ENCODE measurements around the gene REEP1. TPM values are rescaled to one million over a fixed set of nuclear protein-coding genes. Genes with fewer than 3 reads are reported as not detected.
A peak's percentile ranks its signal among the peaks of the same experiment; 100 is the strongest.
"Not testable (repeated sequence)": the region's sequence is repeated elsewhere in the genome, so short reads cannot be mapped to it uniquely, and the experiment has no call there.

REEP1 gene
- total RNA-seq, 2 experiments from 2014 or later: 0.20 to 0.25 TPM

DNA sequence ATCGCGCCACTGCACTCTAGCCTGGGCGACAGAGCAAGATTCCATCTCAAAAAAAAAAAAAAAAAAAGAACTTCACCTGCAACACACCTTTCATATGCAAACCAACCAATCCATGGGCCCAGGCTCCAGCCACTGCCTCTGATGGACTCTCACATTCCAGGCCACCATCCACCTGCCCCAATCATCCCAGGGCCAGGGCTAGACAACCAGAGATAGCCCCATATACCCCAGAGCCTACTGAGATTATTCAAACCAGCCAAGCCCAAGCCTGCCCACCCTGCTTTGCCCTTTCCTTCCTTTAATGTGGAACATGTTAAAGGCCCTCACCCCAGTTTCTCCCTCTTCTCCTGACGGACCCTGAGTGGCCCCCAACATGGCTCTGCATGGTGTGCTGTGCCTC is 81.1 kb downstream of the REEP1 start:
- Mint-ChIP-seq H3K9me3 (no peaks in the 10 kb centered on the region), H3K27ac (no peak overlapping the region), H3K36me3 (no peaks in the 10 kb centered on the region), H3K27me3 (no peaks in the 10 kb centered on the region), H3K4me1 (no peaks in the 10 kb centered on the region), H3K4me3 (no peak overlapping the region)
- no peak for DNase-seq

DNA sequence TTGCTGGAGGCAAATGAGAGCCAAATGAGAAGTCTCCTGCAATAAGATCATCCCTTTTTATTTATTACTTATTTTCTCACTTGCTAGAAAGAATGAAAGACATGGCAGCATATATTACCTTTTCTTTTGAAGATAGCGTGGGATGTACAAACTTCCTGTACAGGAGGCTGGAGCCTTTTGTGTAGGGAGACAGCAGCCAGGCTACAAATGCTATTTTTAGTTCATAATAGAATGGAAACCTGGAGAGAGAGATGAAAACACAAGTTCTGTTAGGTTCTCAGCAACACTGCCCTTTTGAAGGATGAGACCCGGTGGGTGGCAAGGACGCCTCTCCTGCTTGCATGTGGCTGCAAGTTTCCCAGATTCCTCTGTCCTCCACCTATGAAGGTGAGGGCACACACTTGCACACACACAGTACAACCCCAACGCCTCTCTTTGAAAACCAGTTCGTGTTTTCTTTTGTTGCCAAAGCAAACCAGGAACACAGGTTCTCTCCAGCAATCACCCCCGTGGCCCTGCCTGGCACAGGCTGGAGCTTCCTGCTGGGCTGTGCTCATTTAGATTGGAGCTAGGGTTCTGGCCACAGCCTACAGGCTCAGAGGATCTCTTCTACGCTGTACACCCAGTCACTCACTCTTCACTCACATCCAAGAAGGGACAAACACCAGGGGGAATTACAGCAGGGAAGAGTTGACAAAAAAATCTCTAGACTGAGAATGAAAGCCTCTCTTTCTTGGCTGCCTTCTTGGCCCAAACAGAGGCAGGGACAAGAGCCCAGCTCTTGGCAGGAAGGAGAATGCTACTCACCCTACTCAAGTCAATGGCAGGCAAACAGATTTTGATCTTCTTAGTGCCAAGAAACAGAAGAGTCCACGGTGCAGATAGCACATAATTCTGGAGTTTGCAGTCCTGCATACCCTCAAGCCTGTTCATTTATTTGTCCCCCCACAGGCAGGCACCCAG is 82.6 kb downstream of the REEP1 start:
- H3K27ac Mint-ChIP-seq: no peak overlapping the region
- no peaks in the 10 kb centered on the region for H3K27me3 Mint-ChIP-seq
- DNase-seq: no peak
- no peak overlapping the region for H3K4me3 Mint-ChIP-seq
- H3K9me3 Mint-ChIP-seq: no peaks in the 10 kb centered on the region
- H3K36me3 Mint-ChIP-seq: no peaks in the 10 kb centered on the region
- H3K4me1 Mint-ChIP-seq: no peaks in the 10 kb centered on the region

DNA sequence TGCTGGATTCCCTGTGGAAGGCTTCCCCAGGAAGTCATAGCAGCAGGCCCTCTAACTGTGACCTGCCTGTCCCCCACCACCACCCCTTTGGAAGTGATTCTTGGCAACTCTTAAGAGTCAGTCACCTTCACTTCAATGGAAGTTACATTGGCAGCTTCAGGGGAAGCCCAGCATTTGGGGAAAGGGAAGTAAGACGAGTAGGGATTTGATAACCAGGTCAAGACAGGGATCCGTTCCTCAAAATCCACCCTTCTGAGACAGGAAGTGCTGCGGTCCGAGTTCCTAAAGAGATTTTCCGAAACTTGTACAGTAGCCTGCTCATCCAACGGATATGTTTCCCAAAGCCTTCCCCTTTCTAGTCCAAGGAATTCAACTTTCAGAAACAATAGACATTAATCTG is 84.0 kb downstream of the REEP1 start:
- H3K4me1 Mint-ChIP-seq: no peaks in the 10 kb centered on the region
- no peaks in the 10 kb centered on the region for H3K27me3 Mint-ChIP-seq
- H3K4me3 Mint-ChIP-seq: no peak overlapping the region
- H3K36me3 Mint-ChIP-seq: no peaks in the 10 kb centered on the region
- H3K27ac Mint-ChIP-seq: no peak overlapping the region
- H3K9me3 Mint-ChIP-seq: no peaks in the 10 kb centered on the region
- DNase-seq: no peak

DNA sequence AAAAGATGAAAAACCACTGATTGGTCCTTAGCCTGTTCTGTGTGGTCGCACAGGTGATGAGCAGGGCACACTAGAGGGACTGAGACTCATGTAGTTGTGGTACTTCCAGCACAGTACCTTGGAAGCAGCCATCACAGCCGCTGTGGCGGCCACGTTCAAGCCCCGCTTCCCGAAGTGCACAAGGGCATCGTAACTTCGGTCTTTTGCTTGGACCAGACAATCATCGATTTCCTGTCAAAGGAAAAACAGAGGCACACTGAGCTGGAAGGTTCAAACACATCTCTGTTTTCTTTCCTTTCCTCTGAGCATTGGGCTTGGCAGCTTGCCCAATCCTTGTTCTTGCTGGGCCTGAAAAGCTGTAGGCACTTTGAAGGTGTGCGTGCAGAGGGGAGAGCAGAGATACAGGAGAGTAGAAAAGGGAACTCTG is 85.6 kb downstream of the REEP1 start:
- H3K4me1 Mint-ChIP-seq: no peaks in the 10 kb centered on the region
- H3K9me3 Mint-ChIP-seq: no peaks in the 10 kb centered on the region
- DNase-seq: no peak
- H3K27me3 Mint-ChIP-seq: no peaks in the 10 kb centered on the region
- H3K4me3 Mint-ChIP-seq: no peak overlapping the region
- H3K36me3 Mint-ChIP-seq: no peaks in the 10 kb centered on the region
- H3K27ac Mint-ChIP-seq: no peak overlapping the region

DNA sequence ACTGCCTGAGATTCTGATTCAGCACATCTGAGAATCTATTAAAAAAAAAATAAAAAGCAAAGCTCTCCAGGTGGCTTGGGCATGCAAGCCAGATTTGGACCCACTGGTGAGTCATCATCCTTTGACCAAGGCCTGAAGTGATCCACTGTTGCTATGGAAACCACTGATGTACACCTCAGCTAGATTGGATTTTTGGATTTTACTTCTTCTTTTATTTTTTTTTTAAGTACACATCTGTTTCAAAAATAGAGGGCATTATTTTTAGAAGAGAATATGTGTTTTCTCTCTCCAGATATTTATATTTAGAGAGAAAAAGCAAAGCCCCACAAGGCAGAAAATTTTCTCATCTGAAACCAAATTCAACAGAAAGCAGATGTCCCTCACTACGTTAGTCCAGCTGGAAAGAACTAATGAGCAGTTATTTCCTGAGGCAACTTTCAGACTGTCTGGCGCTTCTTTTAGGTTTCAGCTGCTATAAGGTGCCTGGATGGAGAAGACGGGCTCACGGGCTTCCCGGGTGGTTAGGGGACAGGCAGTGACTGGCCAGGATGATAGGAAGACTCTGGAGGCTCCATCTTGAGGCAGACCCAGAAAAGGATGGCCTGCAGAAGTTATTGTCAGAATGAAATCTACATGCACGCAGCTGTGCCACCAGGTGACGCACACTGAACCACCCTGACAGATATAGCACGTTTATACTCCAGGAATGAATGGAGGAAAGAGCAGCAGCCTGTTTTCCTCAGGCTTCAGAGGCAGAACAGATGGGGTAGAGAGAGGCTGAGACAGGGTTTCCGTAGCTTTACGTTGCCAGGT is 87.6 kb downstream of the REEP1 start:
- H3K27me3 Mint-ChIP-seq: no peaks in the 10 kb centered on the region
- H3K4me1 Mint-ChIP-seq: no peaks in the 10 kb centered on the region
- no peaks in the 10 kb centered on the region for H3K9me3 Mint-ChIP-seq
- no peaks in the 10 kb centered on the region for H3K36me3 Mint-ChIP-seq
- H3K4me3 Mint-ChIP-seq: no peak overlapping the region
- H3K27ac Mint-ChIP-seq: no peak overlapping the region
- DNase-seq: no peak

DNA sequence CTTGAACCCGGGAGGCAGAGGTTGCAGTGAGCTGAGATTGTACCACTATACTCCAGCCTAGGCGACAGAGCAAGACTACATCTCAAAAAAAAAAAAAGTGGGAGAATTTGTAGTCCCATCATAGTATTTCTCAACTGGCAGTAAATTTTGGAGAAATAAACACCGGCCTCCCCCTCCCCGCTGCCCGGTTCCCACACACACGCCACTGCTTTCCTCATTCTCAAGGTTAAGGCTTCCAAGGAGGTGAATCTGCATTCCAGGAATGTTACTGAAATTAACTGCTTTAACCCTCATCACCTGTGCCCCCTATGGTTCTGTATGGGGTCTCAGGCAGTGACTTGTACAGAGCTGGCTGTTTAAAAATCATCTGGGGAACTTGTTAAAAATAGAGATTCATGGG is 88.2 kb downstream of the REEP1 start:
- H3K4me3 Mint-ChIP-seq: no peak overlapping the region
- no peaks in the 10 kb centered on the region for H3K36me3 Mint-ChIP-seq
- H3K27me3 Mint-ChIP-seq: no peaks in the 10 kb centered on the region
- no peak overlapping the region for H3K27ac Mint-ChIP-seq
- H3K4me1 Mint-ChIP-seq: no peaks in the 10 kb centered on the region
- no peaks in the 10 kb centered on the region for H3K9me3 Mint-ChIP-seq
- no peak for DNase-seq

DNA sequence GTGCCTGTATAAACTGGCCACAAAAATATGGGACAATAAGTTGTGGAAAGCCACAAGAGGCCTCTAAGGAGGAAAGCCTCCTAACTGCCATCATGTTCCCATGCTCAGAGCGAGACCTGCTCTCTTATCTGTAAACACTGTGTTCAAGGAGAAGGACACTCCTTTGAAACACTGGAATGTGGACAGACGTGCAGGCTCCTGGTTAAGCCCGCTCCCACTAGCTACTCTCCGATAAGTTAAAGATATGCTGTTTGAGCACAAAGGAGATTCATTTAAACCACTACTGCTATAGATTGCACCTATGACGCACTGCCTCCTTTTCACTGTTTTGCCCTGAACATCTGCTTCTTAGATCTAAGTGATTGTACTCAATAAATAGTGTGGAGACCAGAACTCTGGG is 92.2 kb downstream of the REEP1 start:
- not testable (repeated sequence) for H3K36me3 Mint-ChIP-seq, H3K27me3 Mint-ChIP-seq, H3K9me3 Mint-ChIP-seq, DNase-seq, H3K4me1 Mint-ChIP-seq, H3K27ac Mint-ChIP-seq, H3K4me3 Mint-ChIP-seq

DNA sequence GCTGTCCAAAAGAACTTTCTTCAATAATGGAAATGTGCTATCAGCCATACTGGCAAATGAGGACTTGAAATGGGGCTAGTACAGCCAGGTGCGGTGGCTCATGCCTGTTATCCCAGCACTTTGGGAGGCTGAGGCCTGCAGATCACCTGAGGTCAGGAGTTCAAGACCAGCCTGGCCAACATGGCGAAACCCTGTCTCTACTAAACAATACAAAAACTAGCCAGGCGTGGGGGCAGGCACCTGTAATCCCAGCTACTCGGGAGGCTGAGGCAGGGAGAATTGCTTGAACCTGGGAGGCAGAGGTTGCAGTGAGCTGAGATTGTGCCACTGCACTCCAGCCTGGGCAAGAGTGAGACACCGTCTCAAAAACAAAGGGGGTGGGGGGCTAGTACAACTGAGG is 92.6 kb downstream of the REEP1 start:
- H3K36me3 Mint-ChIP-seq, H3K27ac Mint-ChIP-seq, H3K4me1 Mint-ChIP-seq, DNase-seq, H3K9me3 Mint-ChIP-seq, H3K4me3 Mint-ChIP-seq, H3K27me3 Mint-ChIP-seq: not testable (repeated sequence)

DNA sequence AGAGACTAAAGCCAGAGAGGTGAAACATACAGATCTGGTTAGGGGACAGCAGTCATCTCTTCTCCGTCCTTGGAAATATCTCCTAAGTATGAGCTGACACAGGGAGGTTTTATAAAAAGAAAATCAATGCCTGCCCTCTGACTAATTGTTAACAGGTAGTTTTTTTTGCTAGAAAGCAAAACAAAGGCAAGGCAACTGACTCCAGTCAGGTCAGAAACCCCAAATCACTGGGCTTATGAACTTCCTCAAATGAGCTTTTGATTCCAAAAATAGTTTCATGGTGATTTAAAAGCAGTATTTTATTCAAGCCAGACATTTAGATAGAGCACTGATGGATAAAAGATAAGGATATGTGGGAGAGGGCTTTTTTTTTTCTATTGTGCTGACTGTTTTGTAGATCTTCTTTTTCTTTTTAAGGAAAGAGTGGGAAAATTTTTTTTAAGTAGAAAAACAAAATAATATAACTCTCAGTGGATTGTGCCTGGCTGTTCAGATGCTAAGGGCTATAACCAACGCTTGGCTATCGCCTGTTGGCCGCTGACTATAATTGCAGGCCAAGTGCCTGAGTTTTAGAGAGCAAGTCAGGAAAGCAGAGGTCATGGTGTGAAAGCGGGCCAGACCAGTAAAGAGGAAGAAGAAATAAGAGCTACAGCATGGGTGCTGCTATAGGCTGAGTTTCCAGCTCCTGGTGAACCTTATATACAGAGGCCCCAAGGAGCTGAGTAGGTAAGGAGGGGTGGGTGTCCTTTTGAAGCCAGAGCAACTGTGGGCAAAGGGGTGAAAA is 93.3 kb downstream of the REEP1 start:
- H3K36me3 Mint-ChIP-seq: no peaks in the 10 kb centered on the region
- H3K4me3 Mint-ChIP-seq: no peak overlapping the region
- no peak overlapping the region for H3K27ac Mint-ChIP-seq
- DNase-seq: no peak
- no peaks in the 10 kb centered on the region for H3K27me3 Mint-ChIP-seq
- no peaks in the 10 kb centered on the region for H3K9me3 Mint-ChIP-seq
- H3K4me1 Mint-ChIP-seq: peaks cover 4% of the 10 kb centered on the region

DNA sequence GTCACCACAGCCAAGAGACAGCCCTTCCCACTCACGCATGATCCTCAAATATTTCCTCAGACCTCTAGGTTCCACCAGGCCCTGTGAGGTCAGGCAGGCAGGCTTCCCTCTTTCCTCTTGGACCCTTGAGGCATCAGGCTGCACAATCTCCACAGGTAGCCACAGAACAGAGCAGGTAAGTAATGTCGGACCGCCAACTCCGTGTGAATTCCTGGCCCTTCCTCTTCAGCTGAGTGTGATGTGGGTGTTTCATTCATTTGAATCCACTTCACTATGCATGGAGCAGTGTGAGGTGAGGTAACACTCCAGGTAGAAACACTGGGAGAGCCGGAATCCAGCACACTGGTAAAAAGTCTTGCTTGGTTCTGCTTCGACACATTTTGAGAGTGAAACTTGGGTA is 94.2 kb downstream of the REEP1 start:
- no peaks in the 10 kb centered on the region for H3K36me3 Mint-ChIP-seq
- peaks cover 12% of the 10 kb centered on the region for H3K4me1 Mint-ChIP-seq
- no peaks in the 10 kb centered on the region for H3K27me3 Mint-ChIP-seq
- H3K9me3 Mint-ChIP-seq: no peaks in the 10 kb centered on the region
- no peak overlapping the region for H3K27ac Mint-ChIP-seq
- DNase-seq: no peak
- no peak overlapping the region for H3K4me3 Mint-ChIP-seq

DNA sequence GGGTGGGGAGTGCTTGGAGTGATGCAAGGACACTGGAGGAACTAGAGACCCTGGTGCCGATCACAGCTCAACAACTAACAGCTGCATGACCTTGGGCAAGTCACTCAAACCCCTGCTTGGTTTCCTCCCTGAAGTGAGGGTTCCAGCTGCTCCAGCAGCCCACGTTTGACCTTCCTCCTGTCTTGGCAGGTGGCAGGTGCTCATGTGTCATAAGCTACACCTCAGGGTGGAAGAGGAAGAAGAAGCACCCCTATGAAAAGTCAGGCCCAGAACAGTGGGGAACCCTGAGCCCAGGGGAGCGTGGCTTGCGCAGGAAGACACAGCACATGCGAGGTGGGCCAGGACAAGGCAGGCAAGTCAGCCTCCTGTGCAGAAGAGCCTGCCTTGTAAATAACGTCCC is 95.8 kb downstream of the REEP1 start:
- no peak overlapping the region for H3K4me3 Mint-ChIP-seq
- no peaks in the 10 kb centered on the region for H3K9me3 Mint-ChIP-seq
- no peak overlapping the region for H3K27ac Mint-ChIP-seq
- H3K36me3 Mint-ChIP-seq: no peaks in the 10 kb centered on the region
- DNase-seq: no peak
- H3K27me3 Mint-ChIP-seq: peaks cover 3% of the 10 kb centered on the region
- H3K4me1 Mint-ChIP-seq: peaks cover 13% of the 10 kb centered on the region

DNA sequence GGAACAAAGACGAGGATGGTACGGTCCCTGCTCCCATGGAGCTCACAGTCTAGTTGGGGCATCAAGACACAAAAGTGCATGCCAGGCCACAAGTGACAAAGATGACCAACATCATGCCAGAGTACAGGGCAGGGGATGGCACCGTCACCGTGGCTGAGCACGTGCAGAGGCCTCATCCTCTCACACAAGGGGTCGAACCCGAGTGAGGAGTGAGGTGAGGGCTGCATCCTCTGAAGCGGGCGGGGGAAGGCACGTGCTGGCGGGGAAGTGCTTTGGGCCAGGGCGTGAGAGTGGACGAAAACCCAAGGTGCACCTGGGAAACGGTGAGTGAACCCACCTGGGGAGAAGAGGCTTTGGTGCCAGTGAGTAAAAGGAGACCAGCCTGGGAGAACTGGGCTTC is 97.2 kb downstream of the REEP1 start:
- no peak overlapping the region for H3K4me3 Mint-ChIP-seq
- H3K36me3 Mint-ChIP-seq: no peaks in the 10 kb centered on the region
- peaks cover 13% of the 10 kb centered on the region for H3K4me1 Mint-ChIP-seq
- DNase-seq: no peak
- H3K27ac Mint-ChIP-seq: no peak overlapping the region
- peaks cover 6% of the 10 kb centered on the region for H3K27me3 Mint-ChIP-seq
- no peaks in the 10 kb centered on the region for H3K9me3 Mint-ChIP-seq

DNA sequence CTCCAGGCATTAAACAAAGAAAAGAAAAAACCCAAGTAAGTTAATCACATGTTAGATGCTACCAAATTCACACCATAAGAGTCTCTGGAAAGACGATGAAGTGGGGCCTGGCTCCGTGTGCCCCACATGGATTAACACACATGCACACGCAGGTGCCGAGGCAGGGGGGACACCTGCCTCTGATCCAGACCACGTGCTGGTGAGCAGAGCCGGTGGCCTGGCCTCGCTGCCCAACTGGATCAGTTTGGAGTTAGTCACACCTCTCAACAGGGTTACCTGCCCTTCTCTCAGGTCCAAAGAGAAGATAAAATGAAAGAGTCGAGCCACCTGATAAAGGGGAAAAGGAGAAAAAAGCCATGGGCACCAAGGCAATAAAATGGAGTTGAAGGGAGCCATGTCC is 97.7 kb downstream of the REEP1 start:
- Mint-ChIP-seq H3K4me3 (no peak overlapping the region), H3K27me3 (peaks cover 6% of the 10 kb centered on the region), H3K36me3 (no peaks in the 10 kb centered on the region), H3K4me1 (peaks cover 14% of the 10 kb centered on the region), H3K27ac (no peak overlapping the region), H3K9me3 (no peaks in the 10 kb centered on the region)
- DNase-seq: no peak

DNA sequence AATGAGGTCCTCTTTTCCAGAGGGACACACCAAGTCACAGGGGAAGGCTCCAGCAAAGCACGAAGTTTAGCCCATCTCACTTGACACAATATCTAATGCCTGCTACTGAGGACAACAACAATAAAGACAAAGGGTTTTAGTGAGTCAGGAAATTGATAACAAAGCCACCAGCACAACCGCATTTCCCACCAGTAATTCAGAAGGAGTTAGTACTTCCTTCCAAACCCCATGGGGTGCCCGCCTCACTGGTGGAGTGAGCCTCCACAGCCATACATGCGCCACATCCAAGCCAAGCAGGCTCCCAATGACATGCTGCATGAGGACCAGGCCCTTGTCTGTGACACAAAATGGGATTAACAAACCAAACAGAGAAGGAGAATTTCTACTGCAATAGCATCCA is 98.1 kb downstream of the REEP1 start:
- Mint-ChIP-seq H3K4me1 (peaks cover 14% of the 10 kb centered on the region), H3K36me3 (no peaks in the 10 kb centered on the region), H3K27me3 (peaks cover 6% of the 10 kb centered on the region), H3K9me3 (no peaks in the 10 kb centered on the region), H3K27ac (no peak overlapping the region), H3K4me3 (no peak overlapping the region)
- DNase-seq: no peak

DNA sequence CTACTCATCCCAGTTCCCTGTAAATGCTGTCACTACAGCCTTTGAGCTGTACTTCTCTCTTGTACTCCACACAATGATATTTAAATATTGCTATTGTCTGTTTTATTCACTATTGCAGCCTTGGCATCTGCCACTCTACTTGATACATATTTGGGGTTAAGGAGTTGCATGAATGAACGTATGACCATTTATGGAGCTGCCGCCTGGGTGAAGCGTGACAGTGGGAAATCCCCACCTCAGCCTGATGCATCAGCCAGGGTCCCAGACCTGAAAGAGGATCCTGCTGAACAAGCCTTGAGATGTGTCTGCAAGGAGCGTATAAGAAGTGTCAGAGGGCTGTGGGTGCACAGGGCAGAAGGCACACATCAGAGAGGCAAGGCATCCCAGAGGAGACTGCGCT is 99.1 kb downstream of the REEP1 start:
- no peak overlapping the region for H3K4me3 Mint-ChIP-seq

More for the DNA sequence above, 99.1 kb downstream of the REEP1 start:
- peaks cover 6% of the 10 kb centered on the region for H3K27me3 Mint-ChIP-seq
- no peaks in the 10 kb centered on the region for H3K36me3 Mint-ChIP-seq
- H3K4me1 Mint-ChIP-seq: peaks cover 14% of the 10 kb centered on the region
- H3K9me3 Mint-ChIP-seq: no peaks in the 10 kb centered on the region
- peak; percentile 48 for DNase-seq
- H3K27ac Mint-ChIP-seq: peak overlapping the region; percentile 13
